ENCODE data around the gene KAZN. TPM values are rescaled to one million over a fixed set of nuclear protein-coding genes. Genes with fewer than 3 reads are reported as not detected.

Gene KAZN
- total RNA-seq, 2 donors from 2014 or later: 3.4 to 12.2 TPM

DNA sequence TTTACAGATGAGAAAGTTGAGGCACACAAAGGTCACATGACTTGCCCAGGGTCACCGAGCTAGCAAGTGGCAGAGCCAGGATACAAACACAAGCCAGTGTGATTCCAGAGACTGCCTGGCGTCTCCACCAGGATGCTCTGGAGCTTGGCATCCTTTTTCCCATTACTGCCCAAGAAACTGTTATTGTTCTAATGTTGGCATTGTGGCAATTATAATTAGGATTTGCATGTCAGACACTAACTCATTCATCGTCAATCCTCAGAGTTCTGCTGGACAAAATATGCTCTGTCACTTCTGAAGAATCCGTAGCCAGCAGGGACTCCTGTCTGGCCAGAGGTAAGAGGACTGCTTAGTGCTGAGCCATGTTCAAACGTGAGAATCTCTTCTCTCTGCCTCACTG is 8.8 kb downstream of the KAZN start:
- TF ChIP-seq, protein P1, sequence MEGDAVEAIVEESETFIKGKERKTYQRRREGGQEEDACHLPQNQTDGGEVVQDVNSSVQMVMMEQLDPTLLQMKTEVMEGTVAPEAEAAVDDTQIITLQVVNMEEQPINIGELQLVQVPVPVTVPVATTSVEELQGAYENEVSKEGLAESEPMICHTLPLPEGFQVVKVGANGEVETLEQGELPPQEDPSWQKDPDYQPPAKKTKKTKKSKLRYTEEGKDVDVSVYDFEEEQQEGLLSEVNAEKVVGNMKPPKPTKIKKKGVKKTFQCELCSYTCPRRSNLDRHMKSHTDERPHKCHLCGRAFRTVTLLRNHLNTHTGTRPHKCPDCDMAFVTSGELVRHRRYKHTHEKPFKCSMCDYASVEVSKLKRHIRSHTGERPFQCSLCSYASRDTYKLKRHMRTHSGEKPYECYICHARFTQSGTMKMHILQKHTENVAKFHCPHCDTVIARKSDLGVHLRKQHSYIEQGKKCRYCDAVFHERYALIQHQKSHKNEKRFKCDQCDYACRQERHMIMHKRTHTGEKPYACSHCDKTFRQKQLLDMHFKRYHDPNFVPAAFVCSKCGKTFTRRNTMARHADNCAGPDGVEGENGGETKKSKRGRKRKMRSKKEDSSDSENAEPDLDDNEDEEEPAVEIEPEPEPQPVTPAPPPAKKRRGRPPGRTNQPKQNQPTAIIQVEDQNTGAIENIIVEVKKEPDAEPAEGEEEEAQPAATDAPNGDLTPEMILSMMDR (IDR thresholded peaks at IDR 0.05): no peak
- TF ChIP-seq POLR2A (IDR thresholded peaks at IDR 0.05): no peak
- Histone ChIP-seq H3K4me1 (peaks cover 3% of the 10 kb centered on the region), H3K27me3 (no peaks in the 10 kb centered on the region), H3K36me3 (replicated peaks in 1 of 2; ENCODE audit: insufficient read depth in 1 of 2, low read depth in 2 of 2) (no peaks in the 10 kb centered on the region), H3K4me3 (no peak overlapping the region), H3K27ac (no peak overlapping the region), H3K9me3 (no peaks in the 10 kb centered on the region)
- ATAC-seq: no peak
- 52 to 61% methylated on average over 5 of the region's 5 CpGs for WGBS, 2 donors
- intact Hi-C loops (cut with DNase I): no loop called here
- no peak for DNase-seq

DNA sequence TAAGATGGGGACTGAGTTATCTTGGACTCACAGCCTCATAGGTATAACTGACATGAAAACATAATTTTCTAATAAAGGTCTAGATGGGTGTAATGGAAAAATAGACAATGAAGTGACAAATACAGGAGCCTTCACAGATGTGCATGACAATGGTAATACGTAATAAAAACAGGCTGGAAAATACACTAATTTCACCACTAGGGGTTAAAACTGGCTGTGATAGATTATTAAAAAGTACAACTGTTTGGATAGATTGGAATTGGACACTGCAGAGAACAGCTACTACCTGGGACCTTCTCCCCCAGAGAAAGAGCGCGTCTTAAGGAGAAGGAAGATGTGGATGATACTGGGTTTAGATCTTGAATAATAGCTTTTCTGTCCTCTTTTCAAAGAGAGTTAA is 9.8 kb downstream of the KAZN start:
- H3K9me3 ChIP-seq: no peaks in the 10 kb centered on the region
- no peak overlapping the region for H3K4me3 ChIP-seq
- DNase-seq (no peak), ATAC-seq (no peak)
- 85 to 88% methylated on average over 3 of the region's 3 CpGs for WGBS, 2 donors
- H3K36me3 ChIP-seq (replicated peaks in 1 of 2; ENCODE audit: insufficient read depth in 1 of 2, low read depth in 2 of 2): no peaks in the 10 kb centered on the region
- H3K27ac ChIP-seq: no peak overlapping the region
- TF ChIP-seq POLR2A (IDR thresholded peaks at IDR 0.05): no peak
- TF ChIP-seq, protein P1 (IDR thresholded peaks at IDR 0.05): no peak
- H3K4me1 ChIP-seq: no peaks in the 10 kb centered on the region
- no peaks in the 10 kb centered on the region for H3K27me3 ChIP-seq
- intact Hi-C loops (cut with DNase I): no loop called here

DNA sequence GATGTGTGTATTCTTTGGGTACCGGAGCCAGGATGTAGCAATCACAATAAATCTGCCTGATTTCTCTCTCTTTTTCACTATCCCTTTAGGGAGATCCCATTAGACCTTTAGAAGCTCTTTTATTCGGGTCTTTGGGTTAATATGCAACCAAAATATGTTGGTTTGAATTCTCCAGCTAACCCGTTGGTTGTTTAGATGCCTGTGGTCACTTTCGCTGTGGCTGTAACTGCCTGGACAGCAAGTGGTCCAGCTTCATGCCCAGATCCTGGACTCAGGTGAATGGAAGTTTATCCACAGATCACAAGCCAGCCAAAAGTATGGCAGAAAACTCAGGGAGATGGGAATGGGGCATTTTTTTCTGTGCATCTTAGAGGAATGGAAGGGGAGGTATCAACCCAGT is 12.3 kb downstream of the KAZN start:
- H3K4me3 ChIP-seq: no peak overlapping the region
- H3K36me3 ChIP-seq (replicated peaks in 1 of 2; ENCODE audit: insufficient read depth in 1 of 2, low read depth in 2 of 2): no peaks in the 10 kb centered on the region
- ATAC-seq (no peak), DNase-seq (no peak)
- TF ChIP-seq, protein P1 (IDR thresholded peaks at IDR 0.05): no peak
- TF ChIP-seq POLR2A (IDR thresholded peaks at IDR 0.05): no peak
- WGBS, 2 donors: 58 to 62% methylated on average over 4 of the region's 4 CpGs
- H3K27me3 ChIP-seq: no peaks in the 10 kb centered on the region
- intact Hi-C loops (cut with DNase I): no loop called here
- no peak overlapping the region for H3K27ac ChIP-seq
- no peaks in the 10 kb centered on the region for H3K9me3 ChIP-seq
- no peaks in the 10 kb centered on the region for H3K4me1 ChIP-seq

DNA sequence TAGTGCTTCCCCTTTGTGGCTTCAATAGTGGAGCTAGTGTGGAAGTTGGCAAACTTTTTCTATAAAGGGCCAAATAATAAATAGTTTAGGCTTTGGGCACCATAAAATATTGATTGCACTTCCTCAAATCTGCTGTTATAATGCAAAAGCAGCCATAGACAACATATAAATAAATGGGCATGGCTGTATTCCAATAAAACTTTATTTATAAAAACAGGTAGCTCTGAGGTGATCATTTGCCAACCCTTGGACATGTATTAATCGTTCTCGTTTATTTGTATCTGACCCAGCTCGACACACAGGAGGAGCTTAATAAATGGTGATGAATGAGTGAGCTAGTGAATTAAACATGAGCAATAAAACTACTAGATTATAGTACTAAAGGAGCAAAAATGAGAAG is 13.3 kb downstream of the KAZN start:
- H3K27ac ChIP-seq: no peak overlapping the region
- H3K4me3 ChIP-seq: no peak overlapping the region
- 73 to 89% methylated on average over 3 of the region's 3 CpGs for WGBS, 2 donors
- TF ChIP-seq, protein P1 (IDR thresholded peaks at IDR 0.05): no peak
- no peak for TF ChIP-seq POLR2A (IDR thresholded peaks at IDR 0.05)
- intact Hi-C loops (cut with DNase I): no loop called here
- ATAC-seq (no peak), DNase-seq (no peak)
- no peaks in the 10 kb centered on the region for H3K36me3 ChIP-seq (replicated peaks in 1 of 2; ENCODE audit: insufficient read depth in 1 of 2, low read depth in 2 of 2)
- H3K4me1 ChIP-seq: no peaks in the 10 kb centered on the region
- H3K9me3 ChIP-seq: no peaks in the 10 kb centered on the region
- H3K27me3 ChIP-seq: no peaks in the 10 kb centered on the region

DNA sequence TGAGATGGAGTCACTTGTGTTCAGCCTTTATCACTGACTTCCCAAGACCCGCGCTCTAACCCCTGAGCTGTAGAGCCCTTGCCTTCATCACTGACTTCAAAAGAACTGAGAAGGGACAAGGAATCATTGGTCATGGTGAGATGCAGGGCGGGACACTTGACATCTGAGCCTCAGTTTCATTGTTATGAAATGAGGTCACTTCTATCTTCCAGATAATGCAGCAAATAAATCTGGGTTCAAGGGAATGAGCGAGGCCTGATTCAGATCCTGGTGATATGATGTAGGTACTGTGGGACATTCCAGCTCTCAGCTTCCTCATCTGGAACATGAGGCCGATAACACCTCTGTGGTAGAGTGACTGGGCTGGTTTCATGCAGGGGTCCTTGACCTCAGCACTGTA is 13.8 kb downstream of the KAZN start:
- intact Hi-C loops (cut with DNase I): no loop called here
- no peaks in the 10 kb centered on the region for H3K9me3 ChIP-seq
- no peak overlapping the region for H3K4me3 ChIP-seq
- TF ChIP-seq, protein P1 (IDR thresholded peaks at IDR 0.05): no peak
- no peak for TF ChIP-seq POLR2A (IDR thresholded peaks at IDR 0.05)
- no peaks in the 10 kb centered on the region for H3K27me3 ChIP-seq
- H3K36me3 ChIP-seq (replicated peaks in 1 of 2; ENCODE audit: insufficient read depth in 1 of 2, low read depth in 2 of 2): no peaks in the 10 kb centered on the region
- no peak for ATAC-seq
- no peak overlapping the region for H3K27ac ChIP-seq
- WGBS, 2 donors: 81 to 83% methylated on average over 5 of the region's 5 CpGs
- no peaks in the 10 kb centered on the region for H3K4me1 ChIP-seq
- no peak for DNase-seq

Measured in body of pancreas (tissue), 4 donors.